ENCODE data around the gene CACHD1. TPM values are rescaled to one million over a fixed set of nuclear protein-coding genes. Genes with fewer than 3 reads are reported as not detected.

Gene CACHD1
- total and polyA plus RNA-seq, 9 of the 15 experiments (the other 6 are each of a cell fraction or from before 2014, with no cell fraction given): 0.07 TPM; not detected in 8

DNA sequence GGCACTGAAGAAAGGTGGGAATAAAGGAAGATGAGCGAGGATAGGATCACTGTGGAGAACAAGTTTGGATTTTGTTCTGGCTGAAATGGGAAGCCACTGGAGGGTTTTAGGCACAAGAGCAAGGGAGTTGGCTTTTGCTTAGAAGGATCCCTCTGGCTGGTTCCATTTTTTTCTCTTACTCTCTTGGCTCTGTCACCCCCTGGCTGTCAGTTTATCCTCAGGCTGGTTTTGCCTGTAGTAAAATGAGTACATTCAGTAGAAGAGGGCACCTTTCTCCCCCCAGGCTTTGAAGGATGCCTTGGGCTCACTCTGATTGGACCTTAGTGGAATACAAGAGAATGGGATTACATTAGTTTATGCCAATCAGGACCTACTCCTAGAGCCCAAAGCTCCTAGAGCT is 17.1 kb downstream of the CACHD1 start (continued):
- no peak for TF ChIP-seq PHB (CRISPR knock-in tag; IDR thresholded peaks at IDR 0.05)

DNA sequence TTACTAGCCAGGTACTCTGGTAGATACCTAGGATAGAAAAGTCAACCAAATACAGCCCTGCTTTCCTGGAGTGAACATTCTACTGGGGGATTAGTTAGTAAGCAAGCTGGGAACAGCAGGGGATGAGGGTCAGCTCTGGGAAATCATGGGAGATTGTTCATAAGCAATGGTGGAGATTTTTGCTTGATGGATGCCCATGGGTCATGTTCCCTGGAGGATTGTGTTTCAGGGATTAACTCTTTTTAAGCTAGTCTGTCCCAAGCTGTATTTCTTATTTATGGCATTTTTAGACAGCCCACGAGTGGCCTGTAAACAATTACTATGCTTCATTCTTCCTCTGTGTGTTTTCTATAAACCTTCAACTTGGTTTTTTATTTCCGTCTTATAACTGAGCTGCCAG is 18.9 kb downstream of the CACHD1 start:
- H3K27ac ChIP-seq (ENCODE audit: extremely low read depth, low read depth, low read length): no peak overlapping the region
- H4K20me1 ChIP-seq (replicated peaks; ENCODE audit: control insufficient read depth, insufficient read depth, low read length): no peaks in the 10 kb centered on the region
- no peaks in the 10 kb centered on the region for H3K9me1 ChIP-seq (ENCODE audit: control insufficient read depth, insufficient read depth, low read length)
- DNase-seq (ENCODE audit: extremely low read depth in 1 of 4, low spot score in 3 of 4) (no peak), ATAC-seq (no peak), FAIRE-seq (no peak)
- ChIA-PET CTCF (ENCODE audit: low intra/inter-chr PET ratio) (no interaction called here), POLR2A (interaction anchor here (0.7 kb wide), 1 partner anchor 123 kb away, joined by 4 read pairs; no protein-coding TSS in a partner anchor)
- H3K9me3 ChIP-seq (replicated peaks; ENCODE audit: control insufficient read depth, insufficient read depth, low read depth, low read length): no peaks in the 10 kb centered on the region
- no peaks in the 10 kb centered on the region for H3K79me2 ChIP-seq (ENCODE audit: control insufficient read depth, insufficient read depth, low read length)
- intact Hi-C loops (cut with micrococcal nuclease) (no loop called here), in situ Hi-C loops (cut with MboI) (no loop called here)
- no TSS peak for BruUV-seq (replicated peaks)
- H3K4me3 ChIP-seq: no peak overlapping the region
- H3K4me1 ChIP-seq (replicated peaks in 1 of 2; ENCODE audit: control insufficient read depth in 2 of 2, insufficient read depth in 2 of 2, low read length in 2 of 2): no peaks in the 10 kb centered on the region
- no peak overlapping the region for H3K4me2 ChIP-seq (ENCODE audit: insufficient read depth, low read length)
- H3K9ac ChIP-seq (ENCODE audit: insufficient read depth in 1 of 2, low read depth in 2 of 2, low read length in 2 of 2): no peak overlapping the region
- WGBS (ENCODE audit: insufficient coverage, low coverage, missing lambda C conversion rate): 0% methylated on average over 2 of the region's 2 CpGs
- H2AFZ ChIP-seq (ENCODE audit: low read depth, low read length): no peak overlapping the region
- 0 out of 5 replicates have a peak, but pooled peaks cover 0 to 6% of the 10 kb centered on the region in 2 experiments for H3K27me3 ChIP-seq (ENCODE audit: control insufficient read depth in 2 of 2, insufficient read depth in 2 of 2, low read length in 2 of 2)
- no peaks in the 10 kb centered on the region for H3K36me3 ChIP-seq (ENCODE audit: control insufficient read depth, insufficient read depth, low read length)
- TF ChIP-seq, protein P1, sequence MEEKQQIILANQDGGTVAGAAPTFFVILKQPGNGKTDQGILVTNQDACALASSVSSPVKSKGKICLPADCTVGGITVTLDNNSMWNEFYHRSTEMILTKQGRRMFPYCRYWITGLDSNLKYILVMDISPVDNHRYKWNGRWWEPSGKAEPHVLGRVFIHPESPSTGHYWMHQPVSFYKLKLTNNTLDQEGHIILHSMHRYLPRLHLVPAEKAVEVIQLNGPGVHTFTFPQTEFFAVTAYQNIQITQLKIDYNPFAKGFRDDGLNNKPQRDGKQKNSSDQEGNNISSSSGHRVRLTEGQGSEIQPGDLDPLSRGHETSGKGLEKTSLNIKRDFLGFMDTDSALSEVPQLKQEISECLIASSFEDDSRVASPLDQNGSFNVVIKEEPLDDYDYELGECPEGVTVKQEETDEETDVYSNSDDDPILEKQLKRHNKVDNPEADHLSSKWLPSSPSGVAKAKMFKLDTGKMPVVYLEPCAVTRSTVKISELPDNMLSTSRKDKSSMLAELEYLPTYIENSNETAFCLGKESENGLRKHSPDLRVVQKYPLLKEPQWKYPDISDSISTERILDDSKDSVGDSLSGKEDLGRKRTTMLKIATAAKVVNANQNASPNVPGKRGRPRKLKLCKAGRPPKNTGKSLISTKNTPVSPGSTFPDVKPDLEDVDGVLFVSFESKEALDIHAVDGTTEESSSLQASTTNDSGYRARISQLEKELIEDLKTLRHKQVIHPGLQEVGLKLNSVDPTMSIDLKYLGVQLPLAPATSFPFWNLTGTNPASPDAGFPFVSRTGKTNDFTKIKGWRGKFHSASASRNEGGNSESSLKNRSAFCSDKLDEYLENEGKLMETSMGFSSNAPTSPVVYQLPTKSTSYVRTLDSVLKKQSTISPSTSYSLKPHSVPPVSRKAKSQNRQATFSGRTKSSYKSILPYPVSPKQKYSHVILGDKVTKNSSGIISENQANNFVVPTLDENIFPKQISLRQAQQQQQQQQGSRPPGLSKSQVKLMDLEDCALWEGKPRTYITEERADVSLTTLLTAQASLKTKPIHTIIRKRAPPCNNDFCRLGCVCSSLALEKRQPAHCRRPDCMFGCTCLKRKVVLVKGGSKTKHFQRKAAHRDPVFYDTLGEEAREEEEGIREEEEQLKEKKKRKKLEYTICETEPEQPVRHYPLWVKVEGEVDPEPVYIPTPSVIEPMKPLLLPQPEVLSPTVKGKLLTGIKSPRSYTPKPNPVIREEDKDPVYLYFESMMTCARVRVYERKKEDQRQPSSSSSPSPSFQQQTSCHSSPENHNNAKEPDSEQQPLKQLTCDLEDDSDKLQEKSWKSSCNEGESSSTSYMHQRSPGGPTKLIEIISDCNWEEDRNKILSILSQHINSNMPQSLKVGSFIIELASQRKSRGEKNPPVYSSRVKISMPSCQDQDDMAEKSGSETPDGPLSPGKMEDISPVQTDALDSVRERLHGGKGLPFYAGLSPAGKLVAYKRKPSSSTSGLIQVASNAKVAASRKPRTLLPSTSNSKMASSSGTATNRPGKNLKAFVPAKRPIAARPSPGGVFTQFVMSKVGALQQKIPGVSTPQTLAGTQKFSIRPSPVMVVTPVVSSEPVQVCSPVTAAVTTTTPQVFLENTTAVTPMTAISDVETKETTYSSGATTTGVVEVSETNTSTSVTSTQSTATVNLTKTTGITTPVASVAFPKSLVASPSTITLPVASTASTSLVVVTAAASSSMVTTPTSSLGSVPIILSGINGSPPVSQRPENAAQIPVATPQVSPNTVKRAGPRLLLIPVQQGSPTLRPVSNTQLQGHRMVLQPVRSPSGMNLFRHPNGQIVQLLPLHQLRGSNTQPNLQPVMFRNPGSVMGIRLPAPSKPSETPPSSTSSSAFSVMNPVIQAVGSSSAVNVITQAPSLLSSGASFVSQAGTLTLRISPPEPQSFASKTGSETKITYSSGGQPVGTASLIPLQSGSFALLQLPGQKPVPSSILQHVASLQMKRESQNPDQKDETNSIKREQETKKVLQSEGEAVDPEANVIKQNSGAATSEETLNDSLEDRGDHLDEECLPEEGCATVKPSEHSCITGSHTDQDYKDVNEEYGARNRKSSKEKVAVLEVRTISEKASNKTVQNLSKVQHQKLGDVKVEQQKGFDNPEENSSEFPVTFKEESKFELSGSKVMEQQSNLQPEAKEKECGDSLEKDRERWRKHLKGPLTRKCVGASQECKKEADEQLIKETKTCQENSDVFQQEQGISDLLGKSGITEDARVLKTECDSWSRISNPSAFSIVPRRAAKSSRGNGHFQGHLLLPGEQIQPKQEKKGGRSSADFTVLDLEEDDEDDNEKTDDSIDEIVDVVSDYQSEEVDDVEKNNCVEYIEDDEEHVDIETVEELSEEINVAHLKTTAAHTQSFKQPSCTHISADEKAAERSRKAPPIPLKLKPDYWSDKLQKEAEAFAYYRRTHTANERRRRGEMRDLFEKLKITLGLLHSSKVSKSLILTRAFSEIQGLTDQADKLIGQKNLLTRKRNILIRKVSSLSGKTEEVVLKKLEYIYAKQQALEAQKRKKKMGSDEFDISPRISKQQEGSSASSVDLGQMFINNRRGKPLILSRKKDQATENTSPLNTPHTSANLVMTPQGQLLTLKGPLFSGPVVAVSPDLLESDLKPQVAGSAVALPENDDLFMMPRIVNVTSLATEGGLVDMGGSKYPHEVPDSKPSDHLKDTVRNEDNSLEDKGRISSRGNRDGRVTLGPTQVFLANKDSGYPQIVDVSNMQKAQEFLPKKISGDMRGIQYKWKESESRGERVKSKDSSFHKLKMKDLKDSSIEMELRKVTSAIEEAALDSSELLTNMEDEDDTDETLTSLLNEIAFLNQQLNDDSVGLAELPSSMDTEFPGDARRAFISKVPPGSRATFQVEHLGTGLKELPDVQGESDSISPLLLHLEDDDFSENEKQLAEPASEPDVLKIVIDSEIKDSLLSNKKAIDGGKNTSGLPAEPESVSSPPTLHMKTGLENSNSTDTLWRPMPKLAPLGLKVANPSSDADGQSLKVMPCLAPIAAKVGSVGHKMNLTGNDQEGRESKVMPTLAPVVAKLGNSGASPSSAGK (IDR thresholded peaks at IDR 0.05): no peak
- TF ChIP-seq KDM4B (IDR thresholded peaks at IDR 0.05; ENCODE audit: borderline replicate concordance in 2 of 2, low read depth in 1 of 2): no peak
- TF ChIP-seq ETV5 (CRISPR knock-in tag; IDR thresholded peaks at IDR 0.05; ENCODE audit: low read depth): no peak
- TF ChIP-seq DNMT1 (IDR thresholded peaks at IDR 0.05): no peak
- TF ChIP-seq SMAD2 (IDR thresholded peaks at IDR 0.05; ENCODE audit: low read depth, low read length): no peak
- no peak for TF ChIP-seq SMARCA4 (IDR thresholded peaks at IDR 0.05)
- no peak for TF ChIP-seq L3MBTL2 (IDR thresholded peaks at IDR 0.05)
- TF ChIP-seq ZNF668 (CRISPR knock-in tag; IDR thresholded peaks at IDR 0.05): no peak
- TF ChIP-seq, protein P2, sequence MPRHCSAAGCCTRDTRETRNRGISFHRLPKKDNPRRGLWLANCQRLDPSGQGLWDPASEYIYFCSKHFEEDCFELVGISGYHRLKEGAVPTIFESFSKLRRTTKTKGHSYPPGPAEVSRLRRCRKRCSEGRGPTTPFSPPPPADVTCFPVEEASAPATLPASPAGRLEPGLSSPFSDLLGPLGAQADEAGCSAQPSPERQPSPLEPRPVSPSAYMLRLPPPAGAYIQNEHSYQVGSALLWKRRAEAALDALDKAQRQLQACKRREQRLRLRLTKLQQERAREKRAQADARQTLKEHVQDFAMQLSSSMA (CRISPR knock-in tag; IDR thresholded peaks at IDR 0.05): no peak
- no peak for TF ChIP-seq ILK (tag; IDR thresholded peaks at IDR 0.05; ENCODE audit: borderline replicate concordance, low read depth)

Measured in K562 (cell line).